Mucosa of descending colon (tissue), 3 donors: ENCODE data around the gene ZNF575. TPM values are rescaled to one million over a fixed set of nuclear protein-coding genes. Genes with fewer than 3 reads are reported as not detected.

Experiments used
- ATAC-seq: fragments of 200-7000 bp; cut with Tn5 transposase; one replicate; pipeline ENCODE4 v1.9.1; 2020; ENCODE audit warnings: mild to moderate bottlenecking, moderate library complexity
- DNase-seq, 3 donors: peaks; one replicate each; pipeline ENCODE4 v3.0.0-alpha.2; 2020
- H3K36me3 ChIP-seq: fragments of 200-600 bp; one replicate; pipeline ENCODE4 v1.8.0; 2021; ENCODE audit warnings: low read depth, mild to moderate bottlenecking
- H3K4me1 ChIP-seq: fragments of 200-600 bp; one replicate; pipeline ENCODE4 v1.8.0; 2021; ENCODE audit warnings: low read depth, mild to moderate bottlenecking
- H3K4me3 ChIP-seq: fragments of 200-600 bp; one replicate; pipeline ENCODE4 v1.8.0; 2021; ENCODE audit warnings: mild to moderate bottlenecking
- H3K9me3 ChIP-seq: fragments of 200-600 bp; one replicate; pipeline ENCODE4 v1.8.0; 2021; ENCODE audit warnings: mild to moderate bottlenecking
- CTCF ChIP-seq: fragments of 200-600 bp; IDR thresholded peaks from one replicate; pipeline ENCODE4 v1.8.0; 2022; ENCODE audit warnings: antibody characterized with exemption, mild to moderate bottlenecking
- intact Hi-C, 2 donors: fragments of 100-400 bp; cut with DNase I in 1 of 2; cut with micrococcal nuclease in 1 of 2; formaldehyde crosslinking; loops; one replicate each; pipeline versions ENCODE4 v1.11.0 to v1.11.1; 2022; cut with DNase I, micrococcal nuclease
- total RNA-seq, 3 donors: library from RNA; stranded (reverse); fragmentation: NEBNext Ultra II Directional in 2 of 3; extraction: Animal tissue kit (Norgen Biotek cat#: 25700) in 2 of 3; gene quantifications; one replicate each; pipeline versions ENCODE4 v1.2.1 to v1.2.4, GENCODE V29; 2021 to 2023
- donor health status: DM: no; HTN: no; CAD: no; lungs with moderate emphysema.
- donor health status: DM: no; HTN: no; CAD: no.
- donor health status: DM: no; HTN: yes; CAD: no.

The ZNF575 gene
- total RNA-seq, 3 donors from 2014 or later = 9.1 to 18.2 (median 9.6) TPM

- DNase-seq = no peak
- no peak for ATAC-seq
- intact Hi-C loops = no loop called here
- no peak for TF ChIP-seq CTCF
- no peaks in the 10 kb centered on the region for H3K4me1 ChIP-seq
- no peak overlapping the region for H3K4me3 ChIP-seq
- H3K36me3 ChIP-seq = no peaks in the 10 kb centered on the region
- peaks cover 6% of the 10 kb centered on the region for H3K9me3 ChIP-seq
These were observed 7.4 kb downstream of the ZNF575 start for GRCh38 chr19:43540381-43540780.

- ATAC-seq = no peak
- intact Hi-C loops = no loop called here
These were observed 9.1 kb downstream of the ZNF575 start for GRCh38 chr19:43541920-43542650.

GRCh38 chr19:43544077-43544476, 11.1 kb downstream of the ZNF575 start:
- no peak for DNase-seq
- no peak for TF ChIP-seq CTCF
- H3K9me3 ChIP-seq = peaks cover 3% of the 10 kb centered on the region
- no peaks in the 10 kb centered on the region for H3K36me3 ChIP-seq
- no peaks in the 10 kb centered on the region for H3K4me1 ChIP-seq
- H3K4me3 ChIP-seq = no peak overlapping the region
- intact Hi-C loops = no loop called here
- no peak for ATAC-seq

More at GRCh38 chr19:43541920-43542650, 9.1 kb downstream of the ZNF575 start:
- no peak for DNase-seq
- Histone ChIP-seq H3K4me3 (no peak overlapping the region), H3K36me3 (no peaks in the 10 kb centered on the region), H3K4me1 (no peaks in the 10 kb centered on the region), H3K9me3 (peaks cover 6% of the 10 kb centered on the region)
- no peak for TF ChIP-seq CTCF

- H3K36me3 ChIP-seq = no peaks in the 10 kb centered on the region
- no peak for ATAC-seq
- intact Hi-C loops = no loop called here
These were observed 12.3 kb downstream of the ZNF575 start for GRCh38 chr19:43545276-43545675.

GRCh38 chr19:43545981-43546380, 13.0 kb downstream of the ZNF575 start:
- Histone ChIP-seq H3K36me3 (no peaks in the 10 kb centered on the region), H3K9me3 (no peaks in the 10 kb centered on the region), H3K4me3 (no peak overlapping the region), H3K4me1 (no peaks in the 10 kb centered on the region)
- no peak for TF ChIP-seq CTCF
- no peak for DNase-seq
- no peak for ATAC-seq
- intact Hi-C loops = no loop called here

More at GRCh38 chr19:43545276-43545675, 12.3 kb downstream of the ZNF575 start:
- DNase-seq = no peak
- Histone ChIP-seq H3K9me3 (no peaks in the 10 kb centered on the region), H3K4me1 (no peaks in the 10 kb centered on the region), H3K4me3 (no peak overlapping the region)
- no peak for TF ChIP-seq CTCF
